Activated B cell treated with CpG ODN at 0.5 μM for 24 hours (primary cell): Measurements from ENCODE around the gene RSPO1. TPM values are rescaled to one million over a fixed set of nuclear protein-coding genes. Genes with fewer than 3 reads are reported as not detected.

Source experiments
- ATAC-seq: fragments of 200-7000 bp; cut with Tn5 transposase; one replicate; pipeline ENCODE4 v1.10.0; 2021; ENCODE audit warnings: low read depth, mild to moderate bottlenecking, moderate library complexity
- CTCF ChIA-PET: fragments of 350-600 bp; sonication (Branson Sonifier 250); formaldehyde crosslinking; loops from one replicate; lab custom pipeline; 2021; ENCODE audit warnings: antibody characterized with exemption; lab: Charles Lee
- POLR2A ChIA-PET: fragments of 350-600 bp; sonication (Branson Sonifier 250); formaldehyde crosslinking; loops from one replicate; lab custom pipeline; 2021; ENCODE audit warnings: antibody characterized with exemption; lab: Charles Lee
- DNase-seq: peaks from one replicate; pipeline ENCODE4 v3.0.0; 2022
- H3K27ac Mint-ChIP-seq: one replicate; pipeline ENCODE4 v1.8.0; 2020; ENCODE audit warnings: mixed read lengths
- H3K27me3 Mint-ChIP-seq: one replicate; pipeline ENCODE4 v1.8.0; 2021; ENCODE audit warnings: mixed read lengths
- H3K36me3 Mint-ChIP-seq: one replicate; pipeline ENCODE4 v1.8.0; 2021; ENCODE audit warnings: low read depth, mixed read lengths
- H3K4me1 Mint-ChIP-seq: one replicate; pipeline ENCODE4 v1.8.0; 2021; ENCODE audit warnings: mixed read lengths
- H3K4me3 Mint-ChIP-seq: one replicate; pipeline ENCODE4 v1.8.0; 2020; ENCODE audit warnings: mild to moderate bottlenecking, mixed read lengths
- H3K9me3 Mint-ChIP-seq: one replicate; pipeline ENCODE4 v1.8.0; 2020; ENCODE audit warnings: mixed read lengths
- CTCF ChIP-seq: fragments of 200-600 bp; IDR thresholded peaks from one replicate; pipeline ENCODE4 v1.8.0; 2022; ENCODE audit warnings: antibody characterized with exemption, mild to moderate bottlenecking
- intact Hi-C: fragments of 100-400 bp; cut with micrococcal nuclease; formaldehyde crosslinking; loops from one replicate; pipeline ENCODE4 v1.15.1; 2024
- total RNA-seq: library from RNA; stranded (reverse); gene quantifications from 2 replicates; pipeline ENCODE4 v1.2.3, GENCODE V29; 2022

RSPO1 gene
- total RNA-seq, 1 donor from 2014 or later = not detected

- H3K9me3 Mint-ChIP-seq = no peaks in the 10 kb centered on the region
- intact Hi-C loops = no loop called here
- ATAC-seq (no peak), DNase-seq (no peak)
- TF ChIP-seq CTCF = no peak
- H3K4me1 Mint-ChIP-seq = no peaks in the 10 kb centered on the region
- ChIA-PET CTCF (no interaction called here), POLR2A (no interaction called here)
- peaks cover 37% of the 10 kb centered on the region for H3K27me3 Mint-ChIP-seq
- H3K4me3 Mint-ChIP-seq = no peak overlapping the region
- no peak overlapping the region for H3K27ac Mint-ChIP-seq
- H3K36me3 Mint-ChIP-seq = no peaks in the 10 kb centered on the region
Observed at GRCh38 chr1:37621326-37621870, 13.3 kb downstream of the RSPO1 start.

GRCh38 chr1:37620707-37621106, 14.0 kb downstream of the RSPO1 start:
- TF ChIP-seq CTCF = no peak
- ATAC-seq (no peak), DNase-seq (no peak)
- Mint-ChIP-seq H3K4me1 (no peaks in the 10 kb centered on the region), H3K27me3 (peaks cover 39% of the 10 kb centered on the region), H3K9me3 (no peaks in the 10 kb centered on the region), H3K27ac (no peak overlapping the region), H3K4me3 (no peak overlapping the region), H3K36me3 (no peaks in the 10 kb centered on the region)
- intact Hi-C loops = no loop called here
- POLR2A ChIA-PET = no interaction called here
- CTCF ChIA-PET = no interaction called here

GRCh38 chr1:37616330-37616729, 18.4 kb downstream of the RSPO1 start:
- no peak for TF ChIP-seq CTCF
- H3K27ac Mint-ChIP-seq = no peak overlapping the region
- H3K4me1 Mint-ChIP-seq = no peaks in the 10 kb centered on the region
- no peak for ATAC-seq
- H3K27me3 Mint-ChIP-seq = peaks cover 41% of the 10 kb centered on the region
- H3K36me3 Mint-ChIP-seq = no peaks in the 10 kb centered on the region
- ChIA-PET POLR2A (no interaction called here), CTCF (interaction anchor here (1.4 to 1.6 kb wide), 2 partner anchors 13 to 129 kb away, joined by 3 to 4 read pairs; no protein-coding TSS in a partner anchor)
- DNase-seq = no peak
- no peaks in the 10 kb centered on the region for H3K9me3 Mint-ChIP-seq
- intact Hi-C loops = no loop called here
- no peak overlapping the region for H3K4me3 Mint-ChIP-seq

GRCh38 chr1:37614105-37614504, 20.6 kb downstream of the RSPO1 start:
- Mint-ChIP-seq H3K4me3 (no peak overlapping the region), H3K27ac (no peak overlapping the region), H3K9me3 (no peaks in the 10 kb centered on the region), H3K4me1 (no peaks in the 10 kb centered on the region), H3K36me3 (no peaks in the 10 kb centered on the region), H3K27me3 (peaks cover 35% of the 10 kb centered on the region)
- no peak for ATAC-seq
- CTCF ChIA-PET = no interaction called here
- no peak for TF ChIP-seq CTCF
- DNase-seq = no peak
- POLR2A ChIA-PET = no interaction called here
- intact Hi-C loops = no loop called here

GRCh38 chr1:37612186-37612585, 22.5 kb downstream of the RSPO1 start:
- ChIA-PET CTCF (interaction anchor here (0.8 kb wide), 1 partner anchor 9 kb away, joined by 3 read pairs; no protein-coding TSS in a partner anchor), POLR2A (no interaction called here)
- no peaks in the 10 kb centered on the region for H3K4me1 Mint-ChIP-seq
- peaks cover 24% of the 10 kb centered on the region for H3K27me3 Mint-ChIP-seq
- DNase-seq = no peak
- intact Hi-C loops = no loop called here
- H3K4me3 Mint-ChIP-seq = no peak overlapping the region
- no peaks in the 10 kb centered on the region for H3K9me3 Mint-ChIP-seq
- H3K36me3 Mint-ChIP-seq = no peaks in the 10 kb centered on the region
- no peak for TF ChIP-seq CTCF
- no peak overlapping the region for H3K27ac Mint-ChIP-seq
- ATAC-seq = no peak
